ENCODE measurements around the gene SLC25A34. TPM values are rescaled to one million over a fixed set of nuclear protein-coding genes. Genes with fewer than 3 reads are reported as not detected.
A peak's percentile ranks its signal among the peaks of the same experiment; 100 is the strongest.

Gene SLC25A34
- total RNA-seq, 2 experiments from 2014 or later: 0.92 to 1.5 TPM

DNA sequence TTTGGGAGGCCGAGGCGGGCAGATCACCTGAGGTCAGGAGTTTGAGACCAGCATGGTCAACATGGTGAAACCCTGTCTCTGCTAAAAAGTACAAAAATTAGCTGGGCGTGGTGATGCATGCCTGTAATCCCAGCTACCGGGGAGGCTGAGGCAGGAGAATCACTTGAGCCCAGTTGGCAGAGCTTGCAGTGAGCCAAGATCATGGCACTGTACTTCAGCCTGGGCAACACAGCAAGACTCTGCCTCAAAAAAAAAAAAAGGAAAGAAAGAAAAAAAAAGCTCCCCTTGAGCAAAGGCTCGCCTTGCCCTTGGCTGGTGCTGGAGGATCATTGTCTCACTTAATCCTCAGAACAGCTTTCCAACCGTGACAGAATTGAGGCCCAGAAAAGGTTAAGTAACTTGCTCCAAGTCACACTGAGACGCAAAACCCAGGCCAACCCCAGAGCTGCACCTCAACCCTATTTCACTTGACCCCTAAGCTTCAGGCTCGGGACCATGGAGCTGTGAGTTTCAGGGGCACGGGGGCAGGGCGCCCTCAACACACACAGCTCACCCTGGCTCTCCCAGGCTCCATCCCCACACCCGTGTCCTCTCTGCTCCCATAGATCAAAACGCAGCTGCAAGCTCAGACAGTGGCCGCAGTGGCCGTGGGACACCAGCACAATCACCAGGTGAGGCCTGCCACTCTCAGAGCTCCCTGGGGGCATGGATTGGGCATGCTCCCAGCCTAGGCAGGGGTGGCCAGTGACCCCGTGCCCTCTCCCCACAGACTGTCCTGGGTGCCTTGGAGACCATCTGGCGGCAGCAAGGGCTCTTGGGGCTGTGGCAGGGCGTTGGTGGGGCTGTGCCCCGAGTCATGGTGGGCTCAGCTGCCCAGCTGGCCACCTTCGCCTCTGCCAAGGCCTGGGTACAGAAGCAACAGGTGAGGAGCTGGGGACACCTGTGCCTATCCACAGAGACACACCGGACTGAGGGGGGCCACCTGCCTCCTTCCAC lies 1.6 kb downstream of the SLC25A34 start:
- Mint-ChIP-seq H3K27ac (no peak overlapping the region), H3K9me3 (no peaks in the 10 kb centered on the region), H3K4me1 (ENCODE audit: low read depth) (peaks cover 5% of the 10 kb centered on the region), H3K4me3 (no peak overlapping the region), H3K36me3 (peaks cover 8% of the 10 kb centered on the region), H3K27me3 (no peaks in the 10 kb centered on the region)
- no peak for DNase-seq
- intact Hi-C loops (cut with micrococcal nuclease): no loop called here
- POLR2A ChIA-PET: no interaction called here
- CTCF ChIA-PET: interaction anchor here (0.5 to 0.9 kb wide), 3 partner anchors 141 to 160 kb away, joined by 3 read pairs; no protein-coding TSS in a partner anchor

DNA sequence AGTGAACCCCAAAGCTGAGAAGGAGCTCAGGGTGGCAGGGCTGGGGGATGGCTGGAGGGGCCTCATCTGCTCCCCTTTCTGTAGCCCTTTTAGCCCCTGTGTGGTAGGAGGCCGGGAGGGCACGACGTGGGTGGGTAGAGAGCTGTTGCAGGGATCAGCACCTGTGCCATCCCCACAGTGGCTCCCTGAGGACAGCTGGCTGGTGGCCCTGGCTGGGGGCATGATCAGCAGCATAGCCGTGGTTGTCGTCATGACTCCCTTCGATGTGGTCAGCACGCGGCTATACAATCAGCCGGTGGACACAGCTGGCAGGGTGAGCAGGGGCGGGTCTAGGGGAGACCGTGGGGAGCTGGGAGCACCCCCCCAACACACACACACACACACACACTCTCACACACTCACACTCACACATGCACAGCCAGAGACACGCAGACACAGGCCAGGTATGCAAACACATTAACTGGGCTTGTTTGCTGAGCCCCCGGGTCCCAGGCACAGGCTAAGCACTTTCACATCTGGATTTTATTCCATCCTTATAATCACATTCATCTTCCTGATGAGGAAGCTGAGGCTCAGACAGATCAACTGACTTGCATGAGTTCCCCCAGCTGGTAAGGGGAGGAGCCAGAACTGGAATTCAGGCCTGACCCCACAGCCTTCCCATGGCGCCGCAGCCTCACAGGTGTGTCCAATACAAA lies 2.5 kb downstream of the SLC25A34 start:
- H3K9me3 Mint-ChIP-seq: no peaks in the 10 kb centered on the region
- peaks cover 5% of the 10 kb centered on the region for H3K4me1 Mint-ChIP-seq (ENCODE audit: low read depth)
- H3K27me3 Mint-ChIP-seq: no peaks in the 10 kb centered on the region
- no peak overlapping the region for H3K27ac Mint-ChIP-seq
- intact Hi-C loops (cut with micrococcal nuclease): no loop called here
- ChIA-PET CTCF (interaction anchor here (0.5 to 1.1 kb wide), 3 partner anchors 142 to 613 kb away, joined by 3 read pairs; no protein-coding TSS in a partner anchor), POLR2A (no interaction called here)
- DNase-seq: no peak
- no peak overlapping the region for H3K4me3 Mint-ChIP-seq
- H3K36me3 Mint-ChIP-seq: peaks cover 2% of the 10 kb centered on the region

DNA sequence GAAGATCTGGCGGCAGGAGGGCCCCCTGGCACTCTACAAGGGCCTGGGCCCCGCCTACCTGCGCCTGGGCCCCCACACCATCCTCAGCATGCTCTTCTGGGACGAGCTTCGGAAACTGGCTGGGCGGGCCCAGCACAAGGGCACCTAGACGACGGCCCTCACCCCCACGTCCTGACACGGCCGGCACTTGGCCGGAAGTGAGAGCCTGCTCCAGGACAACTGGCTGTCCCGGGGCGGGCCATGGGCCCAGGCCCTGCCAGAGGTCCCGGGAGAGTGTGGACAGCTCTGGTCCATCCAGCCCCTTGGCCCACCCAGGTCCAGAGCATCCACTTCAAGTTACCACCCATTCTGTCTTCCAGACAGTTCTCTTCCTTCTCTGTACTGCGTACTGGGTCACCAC lies 3.2 kb downstream of the SLC25A34 start:
- H3K4me3 Mint-ChIP-seq: no peak overlapping the region
- peaks cover under 1% of the 10 kb centered on the region for H3K36me3 Mint-ChIP-seq
- CTCF ChIA-PET: interaction anchor here (1.1 kb wide), 1 partner anchor 143 kb away, joined by 3 read pairs; no protein-coding TSS in a partner anchor
- no peak for DNase-seq
- no peak overlapping the region for H3K27ac Mint-ChIP-seq
- POLR2A ChIA-PET: no interaction called here
- intact Hi-C loops (cut with micrococcal nuclease): no loop called here
- H3K4me1 Mint-ChIP-seq (ENCODE audit: low read depth): peaks cover 5% of the 10 kb centered on the region
- H3K27me3 Mint-ChIP-seq: no peaks in the 10 kb centered on the region
- H3K9me3 Mint-ChIP-seq: no peaks in the 10 kb centered on the region

DNA sequence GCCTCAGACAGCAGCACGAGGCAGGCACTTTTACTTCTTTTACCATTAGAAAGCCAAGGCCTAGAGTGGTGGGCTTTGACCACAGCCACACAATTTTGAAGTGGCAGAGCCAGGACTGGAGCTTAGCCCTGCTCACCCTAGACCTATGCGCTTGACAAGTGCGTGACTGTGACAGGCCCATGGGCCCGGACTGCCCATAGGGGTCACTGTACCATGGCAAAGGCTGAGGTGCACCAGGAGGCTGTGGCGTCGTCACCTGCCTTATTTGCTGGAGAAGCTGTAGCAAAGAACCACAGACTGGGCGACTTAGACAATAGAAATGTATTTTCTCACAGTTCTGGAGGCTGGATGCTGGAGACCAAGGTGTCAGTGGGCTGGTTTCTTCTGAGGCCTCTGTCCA lies 3.7 kb downstream of the SLC25A34 start:
- intact Hi-C loops (cut with micrococcal nuclease): no loop called here

DNA sequence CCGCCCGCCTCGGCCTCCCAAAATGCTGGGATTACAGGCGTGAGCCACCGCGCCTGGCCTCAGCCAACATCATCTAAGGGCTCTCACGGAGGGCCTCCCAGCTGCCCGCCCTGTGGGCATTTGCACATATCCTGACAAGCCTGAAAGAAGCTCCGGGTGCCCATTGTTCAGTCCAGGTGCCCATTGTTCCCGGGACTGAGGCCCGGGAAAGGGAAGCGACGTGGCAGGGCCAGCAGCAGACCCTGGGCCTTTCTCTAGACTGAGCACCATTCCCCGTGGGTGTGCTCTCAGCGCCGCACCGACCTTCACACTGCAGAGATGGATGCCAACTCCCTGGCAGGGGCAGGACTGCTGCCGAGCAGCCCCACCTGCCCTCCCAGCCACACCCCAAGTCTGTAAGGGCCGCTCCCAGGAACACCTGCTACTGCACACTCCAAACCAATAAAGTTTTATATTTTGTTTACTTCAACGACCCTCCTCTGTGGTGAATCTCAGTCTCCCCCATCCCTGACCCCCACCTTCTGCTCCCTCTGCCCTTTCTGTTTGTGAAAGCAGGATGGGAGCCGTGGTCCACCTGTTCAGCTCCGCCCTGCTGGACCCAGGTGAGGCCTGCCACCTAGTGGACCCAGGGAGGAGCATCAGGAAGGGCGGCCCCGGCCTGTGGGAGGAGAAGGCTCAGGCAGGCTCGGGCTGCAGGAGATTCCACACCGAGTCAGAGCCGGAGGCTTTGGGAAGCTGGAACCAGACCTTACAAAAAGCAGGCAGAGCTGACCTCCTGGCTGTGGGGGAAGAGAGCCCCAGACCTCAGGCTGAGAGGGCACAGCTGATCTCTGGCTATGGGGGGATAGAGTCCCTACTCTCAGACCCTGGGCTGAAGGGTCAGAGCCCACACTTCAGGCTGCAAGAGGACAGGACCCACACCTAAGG lies 5.1 kb downstream of the SLC25A34 start:
- Mint-ChIP-seq H3K36me3 (no peaks in the 10 kb centered on the region), H3K9me3 (no peaks in the 10 kb centered on the region), H3K27me3 (no peaks in the 10 kb centered on the region), H3K4me3 (no peak overlapping the region), H3K4me1 (ENCODE audit: low read depth) (peaks cover 5% of the 10 kb centered on the region), H3K27ac (no peak overlapping the region)
- intact Hi-C loops (cut with micrococcal nuclease): loop anchor here (1.0 kb wide), 1 partner anchor 146 kb away; no protein-coding TSS in a partner anchor
- peak; percentile 85 for DNase-seq
- CTCF ChIA-PET: interaction anchor here (0.6 to 1.6 kb wide), 14 partner anchors 8 to 872 kb away, joined by 3 to 9 read pairs (median 3); partner anchors contain the start of genes AGMAT and NBPF1
- POLR2A ChIA-PET: no interaction called here

More for the DNA sequence above, 3.7 kb downstream of the SLC25A34 start:
- DNase-seq: no peak
- no peaks in the 10 kb centered on the region for H3K36me3 Mint-ChIP-seq
- peaks cover 5% of the 10 kb centered on the region for H3K4me1 Mint-ChIP-seq (ENCODE audit: low read depth)
- no peaks in the 10 kb centered on the region for H3K27me3 Mint-ChIP-seq
- H3K27ac Mint-ChIP-seq: no peak overlapping the region
- ChIA-PET POLR2A (no interaction called here), CTCF (interaction anchor here (0.6 to 1.6 kb wide), 3 partner anchors 52 to 160 kb away, joined by 3 to 6 read pairs (median 4); no protein-coding TSS in a partner anchor)
- H3K9me3 Mint-ChIP-seq: no peaks in the 10 kb centered on the region
- no peak overlapping the region for H3K4me3 Mint-ChIP-seq

DNA sequence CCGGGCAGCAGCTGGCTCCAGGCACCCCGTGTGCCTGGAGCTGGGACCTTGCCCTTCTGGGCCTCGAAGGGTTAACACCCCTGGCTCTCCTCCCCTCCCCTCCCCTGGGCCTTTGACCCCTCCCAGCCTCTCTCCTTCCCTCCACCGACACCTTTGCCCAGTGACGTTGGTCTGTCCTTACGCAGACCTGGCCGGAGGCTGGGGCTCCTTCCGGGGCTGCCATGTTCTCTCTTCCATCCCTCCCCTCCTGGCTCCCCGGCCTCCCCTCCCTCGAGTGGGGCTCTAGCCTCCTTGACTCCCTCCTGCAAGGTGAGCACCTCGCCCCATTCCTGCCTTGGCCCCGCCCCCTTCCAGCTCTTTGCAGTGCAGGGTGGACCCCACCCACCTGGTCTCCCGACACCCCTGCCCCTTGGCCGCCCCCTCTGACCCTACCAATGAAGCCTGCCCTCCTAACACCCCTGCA lies 6.3 kb downstream of the SLC25A34 start, which contains the start of gene TMEM82:
Gene TMEM82, plus strand, starts transcription at position 161 of the 463 bp plus-strand sequence. Its CDS starts 61 bp downstream, at position 222.
- Mint-ChIP-seq H3K27me3 (no peaks in the 10 kb centered on the region), H3K9me3 (no peaks in the 10 kb centered on the region), H3K27ac (no peak within 1 kb of the TSS), H3K4me3 (no peak within 1 kb of the TSS), H3K36me3 (no peaks in the 10 kb centered on the region), H3K4me1 (ENCODE audit: low read depth) (peaks cover 5% of the 10 kb centered on the region)
- intact Hi-C loops (cut with micrococcal nuclease): no loop called here
- DNase-seq: no peak
- ChIA-PET CTCF (no interaction called here), POLR2A (no interaction called here)

DNA sequence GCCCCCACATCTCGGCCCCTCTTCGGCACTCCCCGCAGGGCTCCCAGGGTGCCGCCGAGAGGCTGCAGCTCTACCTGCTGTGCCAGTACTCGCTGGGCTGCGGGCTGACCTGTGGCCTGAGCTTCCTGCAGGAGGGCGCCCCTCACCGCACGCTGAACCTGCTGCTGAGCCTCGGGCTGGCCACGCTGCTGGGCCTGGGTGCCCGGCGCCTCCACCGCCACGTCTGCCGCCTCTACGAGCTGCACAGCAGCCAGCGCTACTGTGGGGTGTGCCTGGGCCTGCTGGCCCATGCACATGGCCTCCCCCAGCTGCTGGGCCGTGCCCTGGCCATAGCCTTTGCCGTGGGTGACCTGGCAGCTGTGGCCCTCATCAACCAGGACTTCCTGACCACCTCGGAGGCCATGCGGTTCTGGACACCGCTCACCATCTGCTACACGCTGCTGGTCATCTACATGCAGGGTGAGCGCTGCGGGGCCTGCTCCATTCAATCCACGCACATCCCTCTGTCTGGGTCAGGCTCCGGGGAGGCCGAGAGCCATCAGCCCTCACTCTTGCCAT lies 8.1 kb downstream of the SLC25A34 start:
- no peaks in the 10 kb centered on the region for H3K36me3 Mint-ChIP-seq
- no peak overlapping the region for H3K27ac Mint-ChIP-seq
- H3K4me1 Mint-ChIP-seq (ENCODE audit: low read depth): peaks cover 5% of the 10 kb centered on the region
- H3K27me3 Mint-ChIP-seq: no peaks in the 10 kb centered on the region
- no peak overlapping the region for H3K4me3 Mint-ChIP-seq
- intact Hi-C loops (cut with micrococcal nuclease): no loop called here
- ChIA-PET POLR2A (no interaction called here), CTCF (interaction anchor here (0.6 kb wide), 1 partner anchor 1668 kb away, joined by 3 read pairs; no protein-coding TSS in a partner anchor)
- no peak for DNase-seq
- no peaks in the 10 kb centered on the region for H3K9me3 Mint-ChIP-seq

DNA sequence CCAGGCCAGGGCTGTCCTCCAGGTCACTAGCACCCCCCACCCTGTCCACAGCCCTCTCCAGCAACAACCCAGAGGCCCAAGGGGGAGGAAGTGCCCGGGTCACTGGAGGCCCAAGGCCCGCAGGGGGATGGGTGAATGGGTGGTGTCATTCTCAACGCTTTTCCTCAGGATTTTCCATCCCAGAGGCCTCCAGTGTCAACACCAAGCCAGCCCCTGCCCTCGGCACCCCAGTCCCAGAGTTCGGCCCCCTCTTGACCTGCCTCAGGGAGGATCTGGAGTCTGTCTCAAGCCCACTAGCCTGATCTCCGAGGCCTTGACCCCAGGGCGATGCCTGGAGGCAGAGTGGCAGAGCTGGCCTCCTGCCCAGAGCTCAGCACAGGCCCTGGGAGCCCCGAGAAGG lies 11.3 kb downstream of the SLC25A34 start:
- Mint-ChIP-seq H3K4me1 (ENCODE audit: low read depth) (no peaks in the 10 kb centered on the region), H3K36me3 (no peaks in the 10 kb centered on the region), H3K27ac (no peak overlapping the region), H3K27me3 (no peaks in the 10 kb centered on the region), H3K4me3 (no peak overlapping the region), H3K9me3 (no peaks in the 10 kb centered on the region)
- ChIA-PET CTCF (no interaction called here), POLR2A (no interaction called here)
- DNase-seq: no peak
- intact Hi-C loops (cut with micrococcal nuclease): no loop called here

DNA sequence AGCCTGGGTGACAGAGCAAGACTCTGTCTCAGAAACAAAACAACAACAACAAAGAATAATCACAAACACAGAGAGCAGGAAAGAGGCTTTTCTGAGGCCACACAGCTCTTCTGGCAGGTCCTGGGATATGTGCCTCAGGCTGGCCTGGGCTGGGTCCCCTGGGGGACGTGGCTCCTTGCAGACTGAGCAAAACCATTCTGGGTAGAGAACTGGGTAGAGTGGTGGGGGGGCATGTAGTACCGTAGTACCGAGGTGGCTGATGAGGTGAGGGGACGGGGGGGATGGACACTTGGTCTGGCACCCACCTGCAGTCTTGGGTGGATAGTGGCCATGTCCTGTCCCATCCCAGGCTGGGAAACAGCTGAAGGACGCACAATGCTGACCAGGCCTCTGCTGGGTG lies 12.2 kb downstream of the SLC25A34 start:
- Mint-ChIP-seq H3K36me3 (no peaks in the 10 kb centered on the region), H3K27me3 (peaks cover 1% of the 10 kb centered on the region), H3K4me3 (no peak overlapping the region), H3K4me1 (ENCODE audit: low read depth) (no peaks in the 10 kb centered on the region), H3K27ac (no peak overlapping the region), H3K9me3 (no peaks in the 10 kb centered on the region)
- no peak for DNase-seq
- CTCF ChIA-PET: no interaction called here
- POLR2A ChIA-PET: no interaction called here
- intact Hi-C loops (cut with micrococcal nuclease): no loop called here

DNA sequence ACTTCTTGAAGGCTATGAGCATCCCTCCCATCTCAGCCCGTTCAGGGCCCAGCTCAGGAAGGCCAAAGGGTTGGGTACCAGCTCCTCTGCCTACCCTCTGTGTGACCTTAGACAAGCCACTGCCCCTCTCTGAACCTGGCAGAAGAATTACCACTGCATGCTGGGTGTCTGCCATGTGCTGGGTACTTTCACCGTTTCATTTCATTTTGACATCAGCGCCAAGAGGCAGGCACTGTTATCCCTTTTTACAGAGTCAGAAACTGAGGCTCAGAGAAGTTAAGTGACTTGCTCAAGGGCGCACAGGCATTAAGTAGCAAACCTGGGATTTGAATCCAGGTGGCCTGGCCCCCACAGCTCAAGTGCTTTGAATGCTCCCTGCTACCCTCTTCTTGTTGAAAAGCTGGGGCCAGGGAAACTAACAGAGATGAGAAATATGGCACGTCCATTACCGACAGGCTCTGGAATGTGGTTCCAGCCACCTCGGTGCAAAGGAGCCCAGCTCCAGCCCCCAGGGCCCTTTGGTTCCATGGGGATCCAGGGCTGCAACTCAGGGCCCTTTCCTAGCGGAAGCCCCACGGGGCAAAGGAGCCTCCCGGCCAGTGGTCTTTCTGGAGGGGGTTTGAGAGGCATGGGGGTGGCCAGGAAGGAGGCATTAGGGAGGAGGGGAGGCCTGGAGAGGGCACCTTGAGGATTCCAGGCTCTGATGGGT lies 12.8 kb downstream of the SLC25A34 start:
- intact Hi-C loops (cut with micrococcal nuclease): no loop called here
- Mint-ChIP-seq H3K27me3 (peaks cover 1% of the 10 kb centered on the region), H3K4me1 (ENCODE audit: low read depth) (no peaks in the 10 kb centered on the region), H3K27ac (no peak overlapping the region), H3K36me3 (no peaks in the 10 kb centered on the region), H3K4me3 (no peak overlapping the region), H3K9me3 (no peaks in the 10 kb centered on the region)
- ChIA-PET POLR2A (no interaction called here), CTCF (no interaction called here)
- no peak for DNase-seq

All from activated CD4-positive, alpha-beta memory T cell treated with anti-CD3 and anti-CD28 coated beads for 36 hours (primary cell).